ENCODE measurements around the gene SAMD8.

GRCh38 chr10:75070476-75070875, 41.0 kb upstream of the SAMD8 start:
- TF ChIP-seq CTCF (conservative IDR thresholded peaks at IDR 0.05 in 1 of 2, IDR thresholded peaks at IDR 0.05 in 1 of 2; ENCODE audit: extremely low read depth in 1 of 2, insufficient read depth in 1 of 2, low read depth in 1 of 2, low read length in 2 of 2) (no peak), EZH2 (IDR thresholded peaks at IDR 0.05; ENCODE audit: borderline replicate concordance, low read length) (no peak)

Measured in mammary epithelial cell (primary cell).